Adrenal gland (tissue), 5 donors: ENCODE measurements around the gene RNF180.

ENCODE experiments used
- CTCF ChIP-seq, 6 experiments: fragments of 450-650 bp in 4 of 6; fragments of 200-600 bp in 2 of 6; sonication (generic) in 1 of 6; IDR thresholded peaks; 1 replicate in 5 of 6; 2 replicates in 1 of 6; pipeline versions ENCODE4 v1.5.1 to v1.8.0; 2016 to 2021; ENCODE audit warnings: antibody characterized with exemption in 6 of 6, mild to moderate bottlenecking in 2 of 6, moderate library complexity in 1 of 6
- POLR2A ChIP-seq, 2 donors: fragments of 450-650 bp; IDR thresholded peaks; one replicate each; pipeline ENCODE4 v1.6.1; 2017; ENCODE audit warnings: antibody characterized with exemption in 2 of 2, mild to moderate bottlenecking in 2 of 2, moderate library complexity in 1 of 2
- donor health status: DM: no; HTN: no; CAD: no.

- no peak for TF ChIP-seq CTCF (IDR thresholded peaks at IDR 0.05)
- TF ChIP-seq POLR2A (IDR thresholded peaks at IDR 0.05): no peak
Measured at GRCh38 chr5:64295101-64295500, 129.5 kb downstream of the RNF180 start.
